ENCODE data around the gene CCDC93. TPM values are rescaled to one million over a fixed set of nuclear protein-coding genes. Genes with fewer than 3 reads are reported as not detected.

The CCDC93 gene
- polyA plus RNA-seq, 1 donor from 2014 or later, result 98.4 TPM

- Histone ChIP-seq H3F3A (ENCODE audit: insufficient read depth, low read length, poor library complexity, severe bottlenecking) (no peaks in the 10 kb centered on the region), H3K9ac (ENCODE audit: low read length) (no peak overlapping the region), H3K9me2 (ENCODE audit: insufficient read depth, low read length) (no peaks in the 10 kb centered on the region), H2AFZ (ENCODE audit: low read depth, low read length) (no peak overlapping the region), H3K27me3 (ENCODE audit: insufficient read depth, low read depth, low read length) (no peaks in the 10 kb centered on the region), H3K79me2 (replicated peaks; ENCODE audit: insufficient read depth, low read length) (no peaks in the 10 kb centered on the region), H3K27ac (ENCODE audit: low read length) (no peak overlapping the region), H3K4me3 (ENCODE audit: low read length) (no peak overlapping the region), H4K20me1 (ENCODE audit: insufficient read depth) (no peaks in the 10 kb centered on the region), H3K9me3 (ENCODE audit: low read length) (no peaks in the 10 kb centered on the region), H3K4me2 (ENCODE audit: low read length) (no peak overlapping the region), H3K36me3 (ENCODE audit: insufficient read depth, low read length) (peaks cover 8% of the 10 kb centered on the region)
- TF ChIP-seq RAD21 (conservative IDR thresholded peaks at IDR 0.05) (no peak), MXI1 (conservative IDR thresholded peaks at IDR 0.05; ENCODE audit: poor library complexity, severe bottlenecking) (no peak), SMC3 (conservative IDR thresholded peaks at IDR 0.05; ENCODE audit: poor library complexity) (no peak), EZH2 (IDR thresholded peaks at IDR 0.05; ENCODE audit: borderline replicate concordance, insufficient read depth, low read length, poor library complexity, severe bottlenecking) (no peak), POLR2AphosphoS5 (IDR thresholded peaks at IDR 0.05) (no peak), EP300 (conservative IDR thresholded peaks at IDR 0.05; ENCODE audit: poor library complexity, severe bottlenecking) (no peak), CTCF (IDR thresholded peaks at IDR 0.05; ENCODE audit: poor library complexity, severe bottlenecking) (no peak)
Observed at GRCh38 chr2:117961201-117961600, 52.7 kb downstream of the CCDC93 start.

- Histone ChIP-seq H3K27ac (ENCODE audit: low read length) (no peak overlapping the region), H3K9me3 (ENCODE audit: low read length) (no peaks in the 10 kb centered on the region), H3K27me3 (ENCODE audit: insufficient read depth, low read depth, low read length) (no peaks in the 10 kb centered on the region), H3F3A (ENCODE audit: insufficient read depth, low read length, poor library complexity, severe bottlenecking) (no peaks in the 10 kb centered on the region), H3K4me3 (ENCODE audit: low read length) (no peak overlapping the region), H3K36me3 (ENCODE audit: insufficient read depth, low read length) (peaks cover 8% of the 10 kb centered on the region), H3K79me2 (replicated peaks; ENCODE audit: insufficient read depth, low read length) (no peaks in the 10 kb centered on the region), H3K9me2 (ENCODE audit: insufficient read depth, low read length) (no peaks in the 10 kb centered on the region), H3K4me2 (ENCODE audit: low read length) (no peak overlapping the region), H3K9ac (ENCODE audit: low read length) (no peak overlapping the region), H2AFZ (ENCODE audit: low read depth, low read length) (no peak overlapping the region), H4K20me1 (ENCODE audit: insufficient read depth) (no peaks in the 10 kb centered on the region)
- TF ChIP-seq CTCF (IDR thresholded peaks at IDR 0.05; ENCODE audit: poor library complexity, severe bottlenecking) (no peak), RAD21 (conservative IDR thresholded peaks at IDR 0.05) (no peak), MXI1 (conservative IDR thresholded peaks at IDR 0.05; ENCODE audit: poor library complexity, severe bottlenecking) (no peak), SMC3 (conservative IDR thresholded peaks at IDR 0.05; ENCODE audit: poor library complexity) (no peak), EP300 (conservative IDR thresholded peaks at IDR 0.05; ENCODE audit: poor library complexity, severe bottlenecking) (no peak), EZH2 (IDR thresholded peaks at IDR 0.05; ENCODE audit: borderline replicate concordance, insufficient read depth, low read length, poor library complexity, severe bottlenecking) (no peak), REST (IDR thresholded peaks at IDR 0.05; ENCODE audit: borderline replicate concordance) (no peak), POLR2AphosphoS5 (IDR thresholded peaks at IDR 0.05) (no peak), TAF1 (IDR thresholded peaks at IDR 0.05; ENCODE audit: low read depth) (no peak)
Observed at GRCh38 chr2:117960231-117960630, 53.6 kb downstream of the CCDC93 start.

All from neural cell (in vitro differentiated cells).